BJ (cell line): ENCODE data around the gene B3GAT1. TPM values are rescaled to one million over a fixed set of nuclear protein-coding genes. Genes with fewer than 3 reads are reported as not detected.

ENCODE experiments used
- CTCF ChIA-PET: fragments of 350-600 bp; formaldehyde crosslinking; extraction: SDS; loops from one replicate; lab custom pipeline; 2021; ENCODE audit warnings: antibody characterized with exemption, inconsistent platforms; lab: Yijun Ruan, JAX
- POLR2A ChIA-PET: fragments of 300-600 bp; sonication (Branson Sonifier 250); formaldehyde crosslinking; extraction: SDS; loops from one replicate; lab custom pipeline; 2021; ENCODE audit warnings: antibody characterized with exemption; lab: Charles Lee
- DNase-seq: peaks from one replicate; pipeline ENCODE4 v3.0.0-alpha.2; 2011; ENCODE audit warnings: low read depth
- H3K27me3 ChIP-seq: 2 replicates; pipeline ENCODE4 v1.6.0; 2011; ENCODE audit warnings: low read length; ENCODE audit not compliant: control insufficient read depth, insufficient read depth
- H3K36me3 ChIP-seq: 2 replicates; pipeline ENCODE4 v1.5.1; 2011; ENCODE audit warnings: low read length; ENCODE audit not compliant: control insufficient read depth, insufficient read depth
- H3K4me3 ChIP-seq: 2 replicates; pipeline ENCODE4 v1.5.1; 2011; ENCODE audit warnings: low read depth, mild to moderate bottlenecking, control low read depth, low read length
- polyA plus RNA-seq: library from polyadenylated mRNA; depleted of rRNA; stranded (reverse); fragments of >200 nt; gene quantifications from 2 replicates; pipeline ENCODE4 v1.2.3, GENCODE V29; 2011; rRNA removed
- TF ChIP-seq, protein P1 (sequence below): IDR thresholded peaks from 2 replicates; pipeline ENCODE4 v1.5.1; 2011; ENCODE audit warnings: low read depth, mild to moderate bottlenecking, control low read depth, inconsistent platforms, low read length, moderate library complexity; ENCODE audit not compliant: insufficient read depth

B3GAT1 gene
- polyA plus RNA-seq, 1 experiment, result not detected

DNA sequence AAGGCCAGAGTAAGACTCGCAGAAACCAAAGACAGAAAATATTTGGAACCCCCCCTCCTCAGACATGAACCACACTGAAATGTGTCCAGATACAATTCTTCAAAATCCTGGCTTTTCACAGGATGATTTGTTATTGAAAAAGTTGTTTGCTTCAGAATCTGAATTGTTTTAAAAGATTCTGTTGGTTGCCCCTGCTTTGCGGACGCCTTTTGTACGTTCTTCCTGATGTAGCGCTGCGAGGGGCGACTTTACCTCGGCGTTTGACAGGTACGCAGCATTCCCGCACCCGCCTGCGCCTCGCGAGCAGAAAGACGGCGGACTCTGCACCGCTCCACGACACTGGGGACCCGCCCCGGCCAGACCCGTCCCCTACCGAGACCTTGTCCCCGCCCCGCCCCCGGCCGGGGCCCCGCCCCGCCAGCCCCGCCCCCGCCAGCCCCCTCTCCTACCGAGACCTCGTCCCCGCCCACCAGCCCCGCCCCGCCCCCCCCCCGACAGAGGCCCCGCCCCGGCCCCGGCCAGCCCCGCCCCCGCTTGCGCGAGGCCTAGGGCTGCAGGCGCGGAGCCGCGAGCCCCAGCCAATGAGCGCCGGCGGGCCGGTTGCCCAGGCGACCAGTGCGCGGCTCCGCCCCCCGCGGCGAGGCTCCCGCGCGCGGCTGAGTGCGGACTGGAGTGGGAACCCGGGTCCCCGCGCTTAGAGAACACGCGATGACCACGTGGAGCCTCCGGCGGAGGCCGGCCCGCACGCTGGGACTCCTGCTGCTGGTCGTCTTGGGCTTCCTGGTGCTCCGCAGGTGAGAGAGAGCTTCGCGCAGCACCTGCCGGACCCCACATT is 80.5 kb downstream of the B3GAT1 start, which contains the start of gene GLB1L2:
TSS of gene GLB1L2 (plus strand) at position 635 of the 835 bp plus-strand sequence. CDS start at position 709, 74 bp downstream.
- TF ChIP-seq, protein P1, sequence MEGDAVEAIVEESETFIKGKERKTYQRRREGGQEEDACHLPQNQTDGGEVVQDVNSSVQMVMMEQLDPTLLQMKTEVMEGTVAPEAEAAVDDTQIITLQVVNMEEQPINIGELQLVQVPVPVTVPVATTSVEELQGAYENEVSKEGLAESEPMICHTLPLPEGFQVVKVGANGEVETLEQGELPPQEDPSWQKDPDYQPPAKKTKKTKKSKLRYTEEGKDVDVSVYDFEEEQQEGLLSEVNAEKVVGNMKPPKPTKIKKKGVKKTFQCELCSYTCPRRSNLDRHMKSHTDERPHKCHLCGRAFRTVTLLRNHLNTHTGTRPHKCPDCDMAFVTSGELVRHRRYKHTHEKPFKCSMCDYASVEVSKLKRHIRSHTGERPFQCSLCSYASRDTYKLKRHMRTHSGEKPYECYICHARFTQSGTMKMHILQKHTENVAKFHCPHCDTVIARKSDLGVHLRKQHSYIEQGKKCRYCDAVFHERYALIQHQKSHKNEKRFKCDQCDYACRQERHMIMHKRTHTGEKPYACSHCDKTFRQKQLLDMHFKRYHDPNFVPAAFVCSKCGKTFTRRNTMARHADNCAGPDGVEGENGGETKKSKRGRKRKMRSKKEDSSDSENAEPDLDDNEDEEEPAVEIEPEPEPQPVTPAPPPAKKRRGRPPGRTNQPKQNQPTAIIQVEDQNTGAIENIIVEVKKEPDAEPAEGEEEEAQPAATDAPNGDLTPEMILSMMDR, result no peak
- CTCF ChIA-PET, result no interaction called here
- POLR2A ChIA-PET, result no interaction called here
- Histone ChIP-seq H3K27me3 (peaks cover 5% of the 10 kb centered on the region), H3K36me3 (no peaks in the 10 kb centered on the region), H3K4me3 (peak within 1 kb of the TSS; percentile 21)
- DNase-seq, result no peak

DNA sequence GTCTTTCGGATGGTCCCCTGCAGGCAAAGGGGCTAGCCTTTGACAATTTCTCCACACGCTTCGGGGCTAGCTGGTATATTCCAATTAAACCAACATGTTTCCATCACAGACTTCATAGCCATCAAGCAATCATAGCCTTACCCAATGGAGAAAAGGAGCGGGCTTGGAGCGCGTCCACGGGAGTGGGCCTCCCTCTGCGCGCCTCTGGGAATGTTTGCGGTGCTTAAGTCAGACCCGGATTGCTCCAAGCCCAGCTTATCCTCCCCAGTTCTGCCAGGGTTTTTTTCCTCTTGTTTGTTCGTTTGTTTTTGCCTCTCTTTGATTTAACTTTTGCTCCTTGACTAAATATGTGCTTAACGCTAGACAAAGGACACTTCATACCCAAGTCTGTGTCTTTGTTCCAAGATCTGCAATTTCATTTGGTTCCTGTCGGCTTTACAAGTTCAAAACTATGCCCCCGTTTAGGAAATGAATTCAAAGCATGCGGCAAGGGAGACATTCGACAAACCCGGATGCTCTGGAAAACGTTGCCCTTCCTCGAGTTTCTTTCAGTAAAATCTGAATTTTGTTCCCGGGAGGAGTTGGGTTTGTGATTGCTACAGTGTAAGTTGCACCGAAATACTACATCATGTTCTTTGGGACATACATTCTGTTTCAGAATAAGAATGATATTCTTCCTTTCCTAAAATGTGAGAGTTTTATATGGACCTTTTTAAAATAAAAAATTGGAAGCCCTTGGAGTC is 81.3 kb downstream of the B3GAT1 start:
- Histone ChIP-seq H3K4me3 (no peak overlapping the region), H3K27me3 (peaks cover 5% of the 10 kb centered on the region), H3K36me3 (no peaks in the 10 kb centered on the region)
- ChIA-PET CTCF (no interaction called here), POLR2A (no interaction called here)
- TF ChIP-seq, protein P1, result no peak
- no peak for DNase-seq

Other genes starting within 250 kb of the B3GAT1 start
- 17.6 and 18.1 TPM in 2 replicates for gene NCAPD3, start 188.3 kb downstream of the B3GAT1 start, polyA plus RNA-seq
- gene VPS26B, start 187.6 kb downstream of the B3GAT1 start, polyA plus RNA-seq, result 44.6 and 48.8 TPM in 2 replicates
- gene THYN1, start 158.9 kb downstream of the B3GAT1 start, polyA plus RNA-seq, result 38.2 and 57.4 TPM in 2 replicates
- gene ACAD8, start 158.7 kb downstream of the B3GAT1 start, polyA plus RNA-seq, result 17.4 and 19.4 TPM in 2 replicates
- gene GLB1L3, start 135.9 kb downstream of the B3GAT1 start, polyA plus RNA-seq, result not detected in 2 replicates
- 0.10 and 0.18 TPM in 2 replicates for gene GLB1L2, start 80.3 kb downstream of the B3GAT1 start, polyA plus RNA-seq